HG02759 (cell line): Measurements from ENCODE around the gene HTR3D.
"Not testable (repeated sequence)": the region's sequence is repeated elsewhere in the genome, so short reads cannot be mapped to it uniquely, and the experiment has no call there.

Experiments
- ATAC-seq: cut with Tn5 transposase; IDR thresholded peaks from one replicate; pipeline ENCODE4 v1.9.1; 2021; ENCODE audit warnings: mild to moderate bottlenecking, moderate library complexity; ENCODE audit not compliant: unreplicated experiment

Gene HTR3D

GRCh38 chr3:184067573-184068055 lies 36.1 kb downstream of the HTR3D start:
- ATAC-seq = no peak

- ATAC-seq = no peak
Observed at GRCh38 chr3:184068344-184068743, 36.8 kb downstream of the HTR3D start.

- not testable (repeated sequence) for ATAC-seq
Observed at GRCh38 chr3:184071142-184071541, 39.6 kb downstream of the HTR3D start.

- no peak for ATAC-seq
Observed at GRCh38 chr3:184073621-184074020, 42.1 kb downstream of the HTR3D start.

- no peak for ATAC-seq
Observed at GRCh38 chr3:184075901-184076300, 44.4 kb downstream of the HTR3D start.

GRCh38 chr3:184077881-184078280 lies 46.3 kb downstream of the HTR3D start:
- no peak for ATAC-seq

GRCh38 chr3:184078851-184079250 lies 47.3 kb downstream of the HTR3D start:
- no peak for ATAC-seq

GRCh38 chr3:184081116-184081830 lies 49.7 kb downstream of the HTR3D start:
- no peak for ATAC-seq

- no peak for ATAC-seq
Observed at GRCh38 chr3:184082034-184082433, 50.5 kb downstream of the HTR3D start.

GRCh38 chr3:184082465-184082864 lies 50.9 kb downstream of the HTR3D start:
- ATAC-seq = no peak

GRCh38 chr3:184085389-184085852 lies 53.9 kb downstream of the HTR3D start:
- no peak for ATAC-seq
